Spleen (tissue), 7 donors: ENCODE measurements around the gene SEH1L.

Experiments
- POLR2A ChIP-seq, 3 donors: fragments of 450-650 bp; IDR thresholded peaks; one replicate each; pipeline ENCODE4 v1.5.1; 2017; ENCODE audit warnings: antibody characterized with exemption in 3 of 3, mild to moderate bottlenecking in 1 of 3
- TF ChIP-seq, protein P1 (sequence below), 11 experiments: fragments of 200-600 bp in 7 of 11; fragments of 450-650 bp in 4 of 11; sonication (generic) in 4 of 11; IDR thresholded peaks in 8 of 11; conservative IDR thresholded peaks in 3 of 11; 1 replicate in 7 of 11; 2 replicates in 4 of 11; pipeline versions ENCODE4 v1.4.0 to v1.8.0; 2016 to 2021; ENCODE audit warnings: antibody characterized with exemption in 11 of 11, inconsistent platforms in 4 of 11, mild to moderate bottlenecking in 1 of 11
- donor health status: DM: no; HTN: no; CAD: no; lungs with moderate emphysema.
- donor health status: DM: no; HTN: no; CAD: no.
- donor health status: DM: no; HTN: no; CAD: no.

DNA sequence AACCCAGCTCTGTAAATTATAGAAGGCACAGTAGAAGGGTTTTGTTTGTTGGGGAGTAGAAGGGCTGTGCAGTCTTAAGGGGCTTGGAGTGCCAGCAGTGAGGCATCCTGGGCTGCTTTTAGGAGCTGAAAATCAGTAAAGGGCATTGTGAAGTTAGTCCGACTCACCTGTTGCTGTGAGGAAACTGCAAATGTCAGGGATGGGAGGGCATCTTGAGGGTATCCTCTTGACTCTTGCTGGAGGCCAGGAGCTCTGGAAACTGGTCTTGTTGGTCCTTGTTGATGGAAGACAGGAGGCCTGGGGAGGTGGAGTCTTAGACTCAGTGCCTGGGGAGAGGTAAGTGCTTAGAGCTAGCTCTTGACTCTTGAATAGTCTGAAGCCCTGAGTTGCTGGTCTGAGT lies 57.5 kb downstream of the SEH1L start:
- TF ChIP-seq, protein P1, sequence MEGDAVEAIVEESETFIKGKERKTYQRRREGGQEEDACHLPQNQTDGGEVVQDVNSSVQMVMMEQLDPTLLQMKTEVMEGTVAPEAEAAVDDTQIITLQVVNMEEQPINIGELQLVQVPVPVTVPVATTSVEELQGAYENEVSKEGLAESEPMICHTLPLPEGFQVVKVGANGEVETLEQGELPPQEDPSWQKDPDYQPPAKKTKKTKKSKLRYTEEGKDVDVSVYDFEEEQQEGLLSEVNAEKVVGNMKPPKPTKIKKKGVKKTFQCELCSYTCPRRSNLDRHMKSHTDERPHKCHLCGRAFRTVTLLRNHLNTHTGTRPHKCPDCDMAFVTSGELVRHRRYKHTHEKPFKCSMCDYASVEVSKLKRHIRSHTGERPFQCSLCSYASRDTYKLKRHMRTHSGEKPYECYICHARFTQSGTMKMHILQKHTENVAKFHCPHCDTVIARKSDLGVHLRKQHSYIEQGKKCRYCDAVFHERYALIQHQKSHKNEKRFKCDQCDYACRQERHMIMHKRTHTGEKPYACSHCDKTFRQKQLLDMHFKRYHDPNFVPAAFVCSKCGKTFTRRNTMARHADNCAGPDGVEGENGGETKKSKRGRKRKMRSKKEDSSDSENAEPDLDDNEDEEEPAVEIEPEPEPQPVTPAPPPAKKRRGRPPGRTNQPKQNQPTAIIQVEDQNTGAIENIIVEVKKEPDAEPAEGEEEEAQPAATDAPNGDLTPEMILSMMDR (IDR thresholded peaks at IDR 0.05 in 8 of 11, conservative IDR thresholded peaks at IDR 0.05 in 3 of 11) = no peak
- TF ChIP-seq POLR2A (IDR thresholded peaks at IDR 0.05) = no peak
